NK-92 (cell line): ENCODE results near the gene ATG7.
"Not testable (repeated sequence)": the region's sequence is repeated elsewhere in the genome, so short reads cannot be mapped to it uniquely, and the experiment has no call there.

Experiments used
- DNase-seq: peaks from one replicate; lab custom pipeline; 2025; ENCODE audit not compliant: unreplicated experiment; lab: John Stamatoyannopoulos, UW

The ATG7 gene

DNA sequence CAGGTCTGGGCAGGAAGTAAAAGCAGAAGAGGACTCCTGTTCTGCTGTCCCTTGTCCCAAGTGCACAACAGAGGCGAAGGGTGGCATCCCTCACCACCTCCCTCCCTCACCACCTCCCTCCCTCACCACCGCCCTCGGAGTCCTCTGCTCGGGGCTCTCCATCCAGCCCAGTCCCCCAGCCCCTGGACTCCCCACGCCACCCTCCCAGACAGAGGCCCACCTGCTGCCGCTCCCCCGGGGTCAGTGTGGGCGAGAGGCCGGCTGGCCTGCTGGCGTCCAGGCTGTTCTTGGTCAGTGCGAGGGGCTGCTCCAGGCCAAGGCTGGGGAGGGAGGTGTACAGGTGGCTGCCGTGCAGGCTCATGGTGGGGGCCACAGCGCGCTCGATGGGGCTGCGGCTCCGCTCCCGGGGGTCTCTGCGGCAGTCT, 292.4 kb downstream of the ATG7 start:
- DNase-seq: no peak

DNA sequence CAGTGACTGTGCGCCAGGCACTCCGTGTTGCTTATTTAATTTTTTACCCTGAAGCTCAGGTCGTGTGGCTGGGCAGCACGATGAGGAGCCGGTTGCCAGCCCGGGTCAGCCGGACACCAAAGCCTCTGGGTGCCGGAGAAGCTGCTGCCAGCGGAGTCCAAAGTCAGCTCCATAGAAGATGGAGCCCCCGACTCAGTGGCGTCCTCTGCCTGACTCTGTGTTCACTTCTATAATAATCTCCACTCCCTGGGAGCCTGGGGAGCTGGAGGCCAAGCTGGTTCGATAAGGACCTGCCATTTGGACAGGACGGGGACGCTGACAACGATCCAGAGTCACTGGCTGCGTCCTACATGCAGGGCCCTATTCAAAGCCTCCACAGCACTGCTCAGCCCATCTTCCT, 292.9 kb downstream of the ATG7 start:
- DNase-seq: no peak

GRCh38 chr3:11565492-11565891, 293.3 kb downstream of the ATG7 start:
- no peak for DNase-seq

DNA sequence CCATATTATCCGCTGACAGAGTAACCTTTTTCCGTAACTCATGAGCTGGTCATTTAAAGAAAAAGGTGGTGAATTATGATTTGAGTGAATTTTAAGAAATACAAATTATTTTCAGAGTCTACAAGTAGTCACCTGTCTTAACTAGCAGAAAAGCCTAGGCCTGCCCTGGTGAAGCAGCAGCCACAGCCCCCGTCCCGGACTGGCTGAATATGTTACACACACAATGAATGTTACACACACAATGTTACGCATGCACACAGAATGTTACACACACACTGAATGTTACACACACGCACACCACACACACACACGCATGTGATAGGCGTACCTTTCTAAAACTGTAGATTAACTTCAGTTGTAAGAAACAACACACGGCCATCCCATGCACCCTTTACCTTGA, 293.7 kb downstream of the ATG7 start:
- no peak for DNase-seq

DNA sequence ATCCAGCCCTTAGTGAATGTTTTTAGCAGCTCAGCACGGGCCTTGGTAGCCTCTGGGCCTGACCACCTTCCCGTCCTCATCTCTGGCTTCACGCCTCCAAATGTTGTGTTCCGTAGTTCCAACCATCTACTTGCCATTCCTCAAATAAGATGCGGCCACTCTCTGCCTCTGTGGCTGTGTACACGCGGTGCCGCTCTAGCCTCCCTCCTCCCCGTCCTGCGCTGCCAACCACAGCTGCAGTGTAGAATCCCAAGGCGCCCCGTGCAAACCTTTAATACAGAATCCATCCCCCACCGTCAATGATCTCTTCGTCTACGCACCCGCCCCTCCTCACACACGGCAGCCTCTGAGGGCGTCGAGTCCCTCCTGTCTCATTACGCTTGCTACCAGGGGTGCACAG, 294.3 kb downstream of the ATG7 start:
- DNase-seq: no peak

GRCh38 chr3:11566916-11567315, 294.7 kb downstream of the ATG7 start:
- no peak for DNase-seq

DNA sequence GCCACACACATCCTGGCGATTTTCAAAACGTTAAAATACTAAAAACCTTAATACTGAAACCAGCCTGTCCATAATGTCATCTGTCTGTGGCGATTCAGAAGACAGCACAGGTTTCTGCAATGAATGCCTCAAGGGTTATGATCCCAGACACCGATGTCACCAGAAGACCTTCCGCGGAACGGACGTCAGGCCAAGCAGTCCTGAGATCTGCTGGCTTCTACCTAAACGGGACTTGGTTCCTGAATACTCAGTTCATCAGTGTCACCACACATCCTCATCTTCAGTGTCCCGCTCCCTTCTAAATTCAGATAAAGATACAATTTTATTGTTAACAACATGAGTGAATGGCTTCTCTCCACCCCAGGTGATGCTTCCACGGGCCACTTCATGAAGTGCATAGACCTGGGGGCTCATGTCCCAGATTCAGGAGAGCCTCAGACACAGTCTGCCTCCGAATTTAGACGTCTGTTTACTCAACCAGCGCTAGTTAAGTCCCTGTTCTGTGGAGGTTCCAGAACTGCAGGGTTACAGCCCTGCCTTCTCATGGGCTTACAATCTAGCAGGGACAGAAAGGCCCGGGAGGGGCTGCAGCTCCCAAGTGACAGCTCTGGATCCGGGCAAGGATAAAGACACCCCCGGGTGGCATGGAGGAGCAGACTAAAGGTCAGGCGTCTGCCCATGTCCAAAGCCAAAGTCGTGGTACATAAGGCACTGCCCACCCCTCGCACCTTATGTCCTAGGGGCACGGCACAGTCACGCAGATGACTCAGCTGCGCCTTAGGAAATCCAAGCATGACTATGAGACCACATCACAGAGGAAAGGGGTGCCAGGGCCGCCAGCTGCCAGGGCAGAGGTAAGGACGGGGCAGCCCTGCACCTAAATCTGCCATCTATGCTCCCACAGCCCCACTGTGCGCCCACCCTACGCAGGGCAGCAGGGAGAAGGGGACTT, 295.6 kb downstream of the ATG7 start:
- no peak for DNase-seq

DNA sequence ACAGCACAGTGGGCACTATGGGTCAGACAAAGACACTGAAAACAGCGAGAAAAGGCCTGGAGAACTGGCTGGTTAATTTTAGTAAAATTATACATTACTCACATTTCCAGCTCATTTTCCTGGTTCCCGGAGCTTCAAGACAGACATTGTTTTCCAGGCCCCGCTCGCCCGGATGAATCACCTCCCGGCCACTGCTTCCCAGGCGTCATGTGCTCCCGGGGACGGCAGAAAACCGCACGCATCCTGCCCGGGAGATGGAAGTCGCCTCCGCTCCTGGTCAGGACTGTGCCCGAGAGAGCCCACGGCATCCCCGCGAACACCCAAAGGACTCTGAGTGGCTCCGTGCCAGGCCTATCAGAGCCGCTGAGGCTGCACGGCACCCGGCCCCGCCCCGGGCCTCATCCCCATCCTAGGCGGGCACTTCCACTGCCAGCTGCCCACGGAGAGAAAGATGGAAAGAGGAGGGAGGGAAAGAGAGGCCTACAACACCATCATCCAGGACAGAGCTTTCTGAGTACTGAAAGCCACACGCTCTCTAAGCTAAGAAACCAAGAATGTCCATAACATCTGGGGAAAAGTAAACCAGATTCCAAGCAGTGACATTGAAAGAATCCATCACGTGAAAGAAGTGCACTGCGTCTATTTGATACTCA, 296.4 kb downstream of the ATG7 start:
- DNase-seq: no peak

DNA sequence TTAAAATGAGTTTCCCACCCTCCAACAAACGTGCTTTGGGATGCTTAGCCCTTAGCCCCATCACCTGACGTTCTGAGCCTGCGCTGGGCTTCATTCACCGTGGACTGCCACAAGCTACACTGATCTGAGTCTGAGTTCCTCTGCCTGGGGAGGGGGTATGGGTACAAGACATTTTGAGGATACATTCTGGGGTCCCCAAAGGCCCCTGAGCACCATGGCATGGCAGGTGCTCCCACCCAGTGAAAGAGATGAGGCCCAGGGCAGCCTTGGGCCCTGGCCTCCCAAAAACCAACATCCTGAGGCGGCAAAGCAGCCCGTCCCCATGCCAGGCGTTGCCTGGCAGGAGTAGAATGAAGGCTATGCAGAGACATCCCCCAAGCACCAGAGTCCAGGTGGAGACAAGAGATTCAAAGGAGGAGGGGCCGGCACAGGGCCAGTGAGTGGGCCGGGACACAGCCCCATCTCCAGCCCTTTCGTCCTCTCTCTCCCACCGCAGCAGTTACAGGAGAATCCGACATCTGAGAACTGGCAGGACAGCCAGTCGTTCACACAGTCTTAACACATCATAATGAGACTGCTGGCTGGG, 297.1 kb downstream of the ATG7 start:
- DNase-seq: no peak

- DNase-seq: no peak
Observed at GRCh38 chr3:11570251-11570650, 298.1 kb downstream of the ATG7 start.

DNA sequence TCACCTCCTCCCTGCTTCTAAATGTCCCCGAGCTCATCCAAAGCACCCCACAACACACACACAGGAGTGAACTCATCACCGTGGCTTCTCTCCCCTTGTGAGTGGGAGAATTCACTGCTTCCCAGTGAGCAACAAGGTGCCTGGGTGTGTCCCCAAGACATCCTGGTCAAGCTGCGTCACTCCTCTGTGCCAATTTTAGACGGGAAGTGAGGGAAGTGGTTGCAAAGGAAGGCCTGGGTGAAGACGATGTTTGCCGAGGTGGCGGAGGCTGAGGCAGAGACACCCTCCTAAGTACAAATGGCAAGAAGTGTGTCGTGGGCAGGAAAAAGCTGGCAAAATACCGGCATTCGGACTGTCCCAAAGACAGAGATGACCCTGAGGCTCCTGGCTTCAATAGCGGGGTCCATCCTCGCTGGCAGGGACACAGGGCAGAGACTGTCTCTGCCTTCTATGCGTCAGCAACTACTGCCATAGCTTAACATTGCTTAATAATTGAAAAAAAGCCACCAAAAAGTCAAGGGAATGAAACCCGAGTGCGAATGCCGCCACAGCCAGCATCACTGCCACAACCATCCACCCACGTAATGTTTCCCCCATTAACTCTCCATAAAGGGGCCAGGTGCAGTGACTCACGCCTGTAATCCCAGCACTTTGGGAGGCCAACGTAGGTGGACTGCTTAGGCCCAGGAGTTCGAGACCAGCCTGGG, 298.7 kb downstream of the ATG7 start:
- DNase-seq: no peak

- not testable (repeated sequence) for DNase-seq
Observed at GRCh38 chr3:11572660-11573059, 300.5 kb downstream of the ATG7 start.

- no peak for DNase-seq
Observed at GRCh38 chr3:11574981-11575669, 302.9 kb downstream of the ATG7 start.

GRCh38 chr3:11575677-11576076, 303.5 kb downstream of the ATG7 start:
- no peak for DNase-seq

DNA sequence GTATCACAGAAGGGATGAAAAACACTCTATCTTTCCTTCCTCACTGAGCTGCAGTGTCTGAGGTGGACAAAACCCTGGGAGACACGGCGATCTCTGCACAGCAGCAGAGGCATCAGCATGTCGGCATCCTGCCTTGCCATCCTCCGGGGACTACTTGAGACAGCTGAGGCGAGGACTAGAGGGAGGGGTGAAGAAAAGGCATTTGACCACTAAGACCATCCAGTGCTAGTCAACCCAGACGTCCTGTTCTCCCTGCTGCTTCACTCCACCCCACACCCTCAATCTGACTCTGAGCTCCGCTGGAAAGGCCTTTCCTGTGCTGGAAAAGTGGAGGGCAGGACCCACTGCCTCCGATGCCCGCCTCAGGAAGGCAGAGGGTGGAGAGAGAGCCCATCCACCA, 304.3 kb downstream of the ATG7 start:
- DNase-seq: no peak

- DNase-seq: no peak
Observed at GRCh38 chr3:11578169-11578568, 306.0 kb downstream of the ATG7 start.

DNA sequence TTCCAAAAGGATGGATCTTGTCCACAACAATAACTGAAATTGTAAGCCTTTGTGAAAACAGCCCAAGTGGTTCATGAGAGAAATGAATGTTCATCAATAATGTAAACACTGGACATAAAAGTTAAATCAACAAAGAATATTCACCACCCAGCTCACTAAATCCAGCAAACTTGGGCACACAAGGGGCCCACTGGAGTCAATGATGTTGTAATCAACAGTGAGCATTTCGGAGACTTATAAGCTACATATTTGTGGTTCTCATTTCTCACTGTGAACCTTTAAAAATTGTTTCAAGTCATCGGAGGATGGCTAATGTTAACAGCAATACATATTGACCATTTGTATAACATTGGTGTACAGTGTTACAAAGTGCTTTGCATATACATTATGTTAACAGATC, 308.4 kb downstream of the ATG7 start:
- no peak for DNase-seq

DNA sequence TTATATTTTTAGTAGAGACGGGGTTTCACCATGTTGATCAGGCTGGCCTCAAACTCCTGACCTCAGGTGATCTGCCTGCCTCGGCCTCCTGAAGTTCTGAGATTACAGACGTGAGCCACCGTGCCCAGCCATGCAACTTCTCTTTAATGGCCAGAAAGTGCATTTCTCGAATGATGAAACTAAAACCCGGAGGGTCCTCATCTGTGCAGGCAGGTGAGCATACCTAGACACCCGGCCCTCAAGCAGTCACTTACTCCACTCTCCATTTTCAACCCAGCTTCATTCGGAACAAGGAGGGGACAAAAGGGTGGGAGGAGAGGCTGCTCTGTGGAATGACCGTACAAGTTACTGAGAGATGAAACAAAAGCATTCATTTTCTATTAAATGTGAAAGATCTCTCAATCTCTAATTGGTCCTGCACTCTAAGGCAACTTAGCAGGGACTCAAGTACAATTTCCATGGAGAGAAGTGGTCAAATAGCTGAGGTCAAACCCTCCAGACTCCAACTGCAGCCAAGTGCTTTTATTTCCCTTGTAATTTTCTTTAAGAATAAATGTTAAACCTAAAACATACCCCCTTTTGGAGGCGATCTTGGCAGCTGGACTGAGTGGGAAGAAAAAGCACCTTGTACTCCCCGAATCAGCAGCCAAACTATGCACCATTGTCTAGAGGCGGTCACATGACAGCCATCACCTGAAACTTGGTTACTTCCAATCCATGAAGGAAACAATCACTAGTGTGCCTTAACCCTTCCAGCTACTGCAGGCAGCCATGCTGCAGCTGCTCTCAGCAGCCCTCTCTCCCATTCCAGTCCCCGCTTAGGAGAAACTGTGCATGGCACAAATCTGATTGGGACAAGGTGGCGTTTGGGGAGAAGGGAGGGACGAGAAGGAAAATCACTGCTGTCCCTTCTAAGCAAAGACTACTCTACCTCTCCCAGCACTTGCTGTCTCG, 309.3 kb downstream of the ATG7 start:
- DNase-seq: no peak

DNA sequence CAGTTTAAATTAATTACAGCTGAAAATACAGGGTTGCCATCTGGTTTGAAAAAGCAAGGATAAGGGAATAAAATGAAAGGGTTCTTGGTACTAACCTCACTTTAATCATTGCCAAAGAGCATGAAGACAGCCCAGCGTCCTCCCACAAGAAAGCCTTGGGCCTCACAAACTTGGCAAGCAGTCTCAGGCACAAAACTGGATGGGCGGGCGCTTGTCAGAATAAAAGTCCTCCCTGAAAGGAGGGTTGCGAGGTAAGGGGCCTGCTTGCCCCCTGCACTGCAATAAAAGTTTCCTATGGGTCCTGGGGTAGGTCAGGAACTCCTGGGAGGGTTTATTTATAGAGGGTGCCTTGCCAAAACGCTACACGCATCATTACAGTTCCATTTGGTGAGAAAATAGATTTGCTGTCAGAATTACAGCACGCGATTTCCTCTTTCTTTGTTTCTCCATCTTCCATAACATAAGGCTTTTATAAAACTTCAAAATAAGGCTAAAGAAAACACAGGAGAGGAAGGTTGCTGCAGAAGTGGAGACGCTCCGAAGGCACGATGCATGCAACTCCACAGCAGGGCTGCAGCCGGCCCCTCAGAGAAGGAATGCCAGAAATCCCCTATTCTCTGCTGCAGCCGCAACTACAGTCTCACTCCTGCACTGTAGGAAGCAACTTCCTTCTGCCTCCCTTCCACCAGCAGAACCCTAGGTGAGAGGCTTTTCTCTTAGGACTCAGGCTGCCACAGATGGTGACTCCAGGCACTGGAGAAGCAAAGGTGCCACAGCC, 310.2 kb downstream of the ATG7 start:
- DNase-seq: no peak
